Measurements from ENCODE around the gene TRIOBP. TPM values are rescaled to one million over a fixed set of nuclear protein-coding genes. Genes with fewer than 3 reads are reported as not detected.

Gene TRIOBP
- total RNA-seq, 2 experiments from 2014 or later = 31.1 to 31.6 TPM

- no peak for TF ChIP-seq CTCF (conservative IDR thresholded peaks at IDR 0.05; ENCODE audit: low read length)
- no peak for TF ChIP-seq EZH2phosphoT487 (IDR thresholded peaks at IDR 0.05; ENCODE audit: borderline replicate concordance, low read depth, low read length)
- no peaks in the 10 kb centered on the region for H4K20me1 ChIP-seq (ENCODE audit: insufficient read depth, low read length)
- H3K4me3 ChIP-seq (ENCODE audit: low read depth, low read length, poor library complexity, severe bottlenecking) = no peak overlapping the region
- H3K9me2 ChIP-seq (ENCODE audit: insufficient read depth, low read length) = no peaks in the 10 kb centered on the region
- no peaks in the 10 kb centered on the region for H3K79me2 ChIP-seq (ENCODE audit: insufficient read depth, low read depth, low read length)
- no peak for DNase-seq (ENCODE audit: low spot score)
- H2AFZ ChIP-seq (ENCODE audit: low read length) = no peak overlapping the region
- no TSS peak for BruUV-seq (replicated peaks)
- ChIA-PET CTCF (ENCODE audit: unreplicated experiment) (no interaction called here), POLR2A (interaction anchor here (0.6 kb wide), 1 partner anchor 417 kb away, joined by 4 read pairs; no protein-coding TSS in a partner anchor)
- no peaks in the 10 kb centered on the region for H3K4me1 ChIP-seq (ENCODE audit: insufficient read depth, low read length, poor library complexity, severe bottlenecking)
- no peak overlapping the region for H3K27ac ChIP-seq (ENCODE audit: low read depth, low read length, poor library complexity, severe bottlenecking)
- H3K36me3 ChIP-seq (ENCODE audit: insufficient read depth, low read length) = peaks cover 6% of the 10 kb centered on the region; the same call in 1 of the 2 replicates
- H3K9me3 ChIP-seq (ENCODE audit: low read length) = no peaks in the 10 kb centered on the region
- intact Hi-C loops (cut with micrococcal nuclease; ENCODE audit: unreplicated experiment) = no loop called here
- no peak overlapping the region for H3K4me2 ChIP-seq (ENCODE audit: low read length)
These were observed 67.8 kb downstream of the TRIOBP start for GRCh38 chr22:37764622-37765021.

GRCh38 chr22:37765498-37765897 lies 68.7 kb downstream of the TRIOBP start:
- no peaks in the 10 kb centered on the region for H3K9me2 ChIP-seq (ENCODE audit: insufficient read depth, low read length)
- intact Hi-C loops (cut with micrococcal nuclease; ENCODE audit: unreplicated experiment) = no loop called here
- no peaks in the 10 kb centered on the region for H4K20me1 ChIP-seq (ENCODE audit: insufficient read depth, low read length)
- POLR2A ChIA-PET = no interaction called here
- H2AFZ ChIP-seq (ENCODE audit: low read length) = no peak overlapping the region
- H3K4me2 ChIP-seq (ENCODE audit: low read length) = no peak overlapping the region
- no peaks in the 10 kb centered on the region for H3K9me3 ChIP-seq (ENCODE audit: low read length)
- no peaks in the 10 kb centered on the region for H3K4me1 ChIP-seq (ENCODE audit: insufficient read depth, low read length, poor library complexity, severe bottlenecking)
- no peak for DNase-seq (ENCODE audit: low spot score)
- no peak overlapping the region for H3K4me3 ChIP-seq (ENCODE audit: low read depth, low read length, poor library complexity, severe bottlenecking)
- no TSS peak for BruUV-seq (replicated peaks)
- TF ChIP-seq CTCF (conservative IDR thresholded peaks at IDR 0.05; ENCODE audit: low read length) (no peak), EZH2phosphoT487 (IDR thresholded peaks at IDR 0.05; ENCODE audit: borderline replicate concordance, low read depth, low read length) (no peak)
- H3K36me3 ChIP-seq (ENCODE audit: insufficient read depth, low read length) = peaks cover 5% of the 10 kb centered on the region; the same call in 1 of the 2 replicates
- no peak overlapping the region for H3K27ac ChIP-seq (ENCODE audit: low read depth, low read length, poor library complexity, severe bottlenecking)
- CTCF ChIA-PET (ENCODE audit: unreplicated experiment) = no interaction called here
- no peaks in the 10 kb centered on the region for H3K79me2 ChIP-seq (ENCODE audit: insufficient read depth, low read depth, low read length)

- no peak overlapping the region for H3K4me2 ChIP-seq (ENCODE audit: low read length)
- H3K9me2 ChIP-seq (ENCODE audit: insufficient read depth, low read length) = no peaks in the 10 kb centered on the region
- intact Hi-C loops (cut with micrococcal nuclease; ENCODE audit: unreplicated experiment) = no loop called here
- TF ChIP-seq EZH2phosphoT487 (IDR thresholded peaks at IDR 0.05; ENCODE audit: borderline replicate concordance, low read depth, low read length) (no peak), CTCF (conservative IDR thresholded peaks at IDR 0.05; ENCODE audit: low read length) (no peak)
- no peaks in the 10 kb centered on the region for H3K4me1 ChIP-seq (ENCODE audit: insufficient read depth, low read length, poor library complexity, severe bottlenecking)
- H4K20me1 ChIP-seq (ENCODE audit: insufficient read depth, low read length) = no peaks in the 10 kb centered on the region
- CTCF ChIA-PET (ENCODE audit: unreplicated experiment) = no interaction called here
- no peak overlapping the region for H3K4me3 ChIP-seq (ENCODE audit: low read depth, low read length, poor library complexity, severe bottlenecking)
- no peaks in the 10 kb centered on the region for H3K9me3 ChIP-seq (ENCODE audit: low read length)
- no peak for DNase-seq (ENCODE audit: low spot score)
- no peak overlapping the region for H2AFZ ChIP-seq (ENCODE audit: low read length)
- no peak overlapping the region for H3K27ac ChIP-seq (ENCODE audit: low read depth, low read length, poor library complexity, severe bottlenecking)
- H3K36me3 ChIP-seq (ENCODE audit: insufficient read depth, low read length) = no peaks in the 10 kb centered on the region; the same call in 1 of the 2 replicates
- no peaks in the 10 kb centered on the region for H3K79me2 ChIP-seq (ENCODE audit: insufficient read depth, low read depth, low read length)
- BruUV-seq (replicated peaks) = no TSS peak
- POLR2A ChIA-PET = no interaction called here
These were observed 69.2 kb downstream of the TRIOBP start for GRCh38 chr22:37765953-37766576.
